Measurements from ENCODE around the gene NT5M. TPM values are rescaled to one million over a fixed set of nuclear protein-coding genes. Genes with fewer than 3 reads are reported as not detected.
A peak's percentile ranks its signal among the peaks of the same experiment; 100 is the strongest.
"Not testable (repeated sequence)": the region's sequence is repeated elsewhere in the genome, so short reads cannot be mapped to it uniquely, and the experiment has no call there.

The NT5M gene
- 2.0 TPM for polyA plus RNA-seq (2013, experiment 1 of 2)
- polyA plus RNA-seq (2013, experiment 2 of 2), result 2.2 TPM

GRCh38 chr17:17303010-17303846 is at the start of gene NT5M:
NT5M (plus strand) TSS chr17:17303373; CDS start chr17:17303551, 178 bp downstream.
- no peak within 1 kb of the TSS for H2BK120ac ChIP-seq (ENCODE audit: low read depth, low read length)
- H4K8ac ChIP-seq (ENCODE audit: low read depth, low read length), result peak within 1 kb of the TSS; percentile 88
- H3K4me3 ChIP-seq (ENCODE audit: low read length), result peak within 1 kb of the TSS; percentile 54
- H2AK5ac ChIP-seq (ENCODE audit: low read length), result no peak within 1 kb of the TSS
- H3K56ac ChIP-seq (ENCODE audit: low read length), result peak within 1 kb of the TSS; percentile 93
- WGBS (ENCODE audit: extremely low coverage, insufficient coverage, low lambda C conversion rate), result no CpG with 5 or more reads among the region's 107 CpGs
- peak; percentile 69 for DNase-seq
- no peaks in the 10 kb centered on the region for H3K79me1 ChIP-seq (ENCODE audit: low read length)
- peak within 1 kb of the TSS; percentile 76 for H3K4ac ChIP-seq (ENCODE audit: low read depth, low read length)
- H3K4me2 ChIP-seq (ENCODE audit: low read length), result peak within 1 kb of the TSS; percentile 92
- H3K18ac ChIP-seq (ENCODE audit: low read length), result peak within 1 kb of the TSS; percentile 81
- H2BK15ac ChIP-seq (replicated peaks; ENCODE audit: low read depth), result no peak within 1 kb of the TSS
- no peaks in the 10 kb centered on the region for H3K79me2 ChIP-seq (ENCODE audit: control insufficient read depth, insufficient read depth, low read length)
- H3K9ac ChIP-seq (ENCODE audit: low read length), result peak within 1 kb of the TSS; percentile 94
- H3K27ac ChIP-seq (ENCODE audit: low read depth, low read length), result no peak within 1 kb of the TSS
- H3K27me3 ChIP-seq (ENCODE audit: insufficient read depth, low read length, poor library complexity), result no peaks in the 10 kb centered on the region
- H4K5ac ChIP-seq (ENCODE audit: low read length), result no peak within 1 kb of the TSS
- peak within 1 kb of the TSS; percentile 80 for H3K23ac ChIP-seq (ENCODE audit: low read length)
- no peaks in the 10 kb centered on the region for H3K36me3 ChIP-seq (ENCODE audit: control insufficient read depth, insufficient read depth, low read length)
- no peak within 1 kb of the TSS for H2BK5ac ChIP-seq (ENCODE audit: low read length)
- H3K4me1 ChIP-seq (ENCODE audit: control insufficient read depth, low read depth, low read length), result no peaks in the 10 kb centered on the region

GRCh38 chr17:17253406-17253805 is 49.8 kb upstream of the NT5M start:
- no peak overlapping the region for H3K18ac ChIP-seq (ENCODE audit: low read length)
- no peak overlapping the region for H2BK15ac ChIP-seq (replicated peaks; ENCODE audit: low read depth)

GRCh38 chr17:17254036-17254435 is 49.1 kb upstream of the NT5M start:
- DNase-seq, result no peak
- Histone ChIP-seq H3K9ac (ENCODE audit: low read length) (no peak overlapping the region), H2BK15ac (replicated peaks; ENCODE audit: low read depth) (no peak overlapping the region), H3K79me2 (ENCODE audit: control insufficient read depth, insufficient read depth, low read length) (no peaks in the 10 kb centered on the region), H3K4me3 (ENCODE audit: low read length) (no peak overlapping the region), H3K27me3 (ENCODE audit: insufficient read depth, low read length, poor library complexity) (no peaks in the 10 kb centered on the region), H2BK120ac (ENCODE audit: low read depth, low read length) (no peak overlapping the region), H2BK5ac (ENCODE audit: low read length) (no peak overlapping the region), H4K8ac (ENCODE audit: low read depth, low read length) (no peak overlapping the region), H3K36me3 (ENCODE audit: control insufficient read depth, insufficient read depth, low read length) (peaks cover 11% of the 10 kb centered on the region), H2AK5ac (ENCODE audit: low read length) (no peak overlapping the region), H4K5ac (ENCODE audit: low read length) (no peak overlapping the region), H3K27ac (ENCODE audit: low read depth, low read length) (no peak overlapping the region), H3K4me1 (ENCODE audit: control insufficient read depth, low read depth, low read length) (no peaks in the 10 kb centered on the region), H3K23ac (ENCODE audit: low read length) (no peak overlapping the region), H3K4ac (ENCODE audit: low read depth, low read length) (no peak overlapping the region), H3K18ac (ENCODE audit: low read length) (no peak overlapping the region), H3K56ac (ENCODE audit: low read length) (no peak overlapping the region), H3K79me1 (ENCODE audit: low read length) (no peaks in the 10 kb centered on the region), H3K4me2 (ENCODE audit: low read length) (no peak overlapping the region)
- no CpG with 5 or more reads among the region's 3 CpGs for WGBS (ENCODE audit: extremely low coverage, insufficient coverage, low lambda C conversion rate)

More at GRCh38 chr17:17253406-17253805, 49.8 kb upstream of the NT5M start:
- Histone ChIP-seq H3K23ac (ENCODE audit: low read length) (no peak overlapping the region), H3K4me2 (ENCODE audit: low read length) (no peak overlapping the region), H3K27ac (ENCODE audit: low read depth, low read length) (no peak overlapping the region), H3K27me3 (ENCODE audit: insufficient read depth, low read length, poor library complexity) (no peaks in the 10 kb centered on the region), H2BK120ac (ENCODE audit: low read depth, low read length) (no peak overlapping the region), H4K5ac (ENCODE audit: low read length) (no peak overlapping the region), H4K8ac (ENCODE audit: low read depth, low read length) (no peak overlapping the region), H2BK5ac (ENCODE audit: low read length) (no peak overlapping the region), H3K9ac (ENCODE audit: low read length) (no peak overlapping the region), H2AK5ac (ENCODE audit: low read length) (no peak overlapping the region), H3K4ac (ENCODE audit: low read depth, low read length) (no peak overlapping the region), H3K4me3 (ENCODE audit: low read length) (no peak overlapping the region), H3K79me1 (ENCODE audit: low read length) (no peaks in the 10 kb centered on the region), H3K36me3 (ENCODE audit: control insufficient read depth, insufficient read depth, low read length) (peaks cover 9% of the 10 kb centered on the region), H3K56ac (ENCODE audit: low read length) (no peak overlapping the region), H3K79me2 (ENCODE audit: control insufficient read depth, insufficient read depth, low read length) (no peaks in the 10 kb centered on the region), H3K4me1 (ENCODE audit: control insufficient read depth, low read depth, low read length) (no peaks in the 10 kb centered on the region)
- no CpG with 5 or more reads among the region's 3 CpGs for WGBS (ENCODE audit: extremely low coverage, insufficient coverage, low lambda C conversion rate)
- DNase-seq, result no peak

- H3K23ac ChIP-seq (ENCODE audit: low read length); H3K27me3 ChIP-seq (ENCODE audit: insufficient read depth, low read length, poor library complexity); H2BK5ac ChIP-seq (ENCODE audit: low read length); H2BK15ac ChIP-seq (replicated peaks; ENCODE audit: low read depth); H4K8ac ChIP-seq (ENCODE audit: low read depth, low read length); H3K4me2 ChIP-seq (ENCODE audit: low read length); H3K9ac ChIP-seq (ENCODE audit: low read length); H3K4me3 ChIP-seq (ENCODE audit: low read length); H4K5ac ChIP-seq (ENCODE audit: low read length); H3K18ac ChIP-seq (ENCODE audit: low read length); H3K56ac ChIP-seq (ENCODE audit: low read length); DNase-seq; H3K79me2 ChIP-seq (ENCODE audit: control insufficient read depth, insufficient read depth, low read length); H2AK5ac ChIP-seq (ENCODE audit: low read length); H2BK120ac ChIP-seq (ENCODE audit: low read depth, low read length); H3K27ac ChIP-seq (ENCODE audit: low read depth, low read length); H3K4me1 ChIP-seq (ENCODE audit: control insufficient read depth, low read depth, low read length); H3K79me1 ChIP-seq (ENCODE audit: low read length); H3K4ac ChIP-seq (ENCODE audit: low read depth, low read length): not testable (repeated sequence)
- no CpG with 5 or more reads among the region's 11 CpGs for WGBS (ENCODE audit: extremely low coverage, insufficient coverage, low lambda C conversion rate)
- peaks cover 15% of the 10 kb centered on the region for H3K36me3 ChIP-seq (ENCODE audit: control insufficient read depth, insufficient read depth, low read length)
Observed at GRCh38 chr17:17255689-17256088, 47.5 kb upstream of the NT5M start.

- no peak overlapping the region for H3K23ac ChIP-seq (ENCODE audit: low read length)
- H4K8ac ChIP-seq (ENCODE audit: low read depth, low read length), result no peak overlapping the region
- H2BK5ac ChIP-seq (ENCODE audit: low read length), result no peak overlapping the region
- H3K36me3 ChIP-seq (ENCODE audit: control insufficient read depth, insufficient read depth, low read length), result peaks cover 17% of the 10 kb centered on the region
- no peak overlapping the region for H3K27ac ChIP-seq (ENCODE audit: low read depth, low read length)
- no peak overlapping the region for H3K4ac ChIP-seq (ENCODE audit: low read depth, low read length)
- H2AK5ac ChIP-seq (ENCODE audit: low read length), result no peak overlapping the region
- H3K18ac ChIP-seq (ENCODE audit: low read length), result no peak overlapping the region
- no peak overlapping the region for H4K5ac ChIP-seq (ENCODE audit: low read length)
- no peak overlapping the region for H3K4me3 ChIP-seq (ENCODE audit: low read length)
- no peaks in the 10 kb centered on the region for H3K79me2 ChIP-seq (ENCODE audit: control insufficient read depth, insufficient read depth, low read length)
- no peaks in the 10 kb centered on the region for H3K79me1 ChIP-seq (ENCODE audit: low read length)
- no CpG with 5 or more reads among the region's 1 CpG for WGBS (ENCODE audit: extremely low coverage, insufficient coverage, low lambda C conversion rate)
- H2BK120ac ChIP-seq (ENCODE audit: low read depth, low read length), result no peak overlapping the region
- no peaks in the 10 kb centered on the region for H3K4me1 ChIP-seq (ENCODE audit: control insufficient read depth, low read depth, low read length)
- no peak overlapping the region for H3K4me2 ChIP-seq (ENCODE audit: low read length)
- H3K56ac ChIP-seq (ENCODE audit: low read length), result no peak overlapping the region
- H3K9ac ChIP-seq (ENCODE audit: low read length), result no peak overlapping the region
- no peak for DNase-seq
- no peak overlapping the region for H2BK15ac ChIP-seq (replicated peaks; ENCODE audit: low read depth)
- H3K27me3 ChIP-seq (ENCODE audit: insufficient read depth, low read length, poor library complexity), result no peaks in the 10 kb centered on the region
Observed at GRCh38 chr17:17256316-17256715, 46.9 kb upstream of the NT5M start.
